Activated CD8-positive, alpha-beta T cell treated with anti-CD3 and anti-CD28 coated beads, Interleukin-2, amount 10 ng/mL, durations not matched to agents 7 days and 5 days (primary cell): ENCODE results near the gene SKA3. TPM values are rescaled to one million over a fixed set of nuclear protein-coding genes. Genes with fewer than 3 reads are reported as not detected.
"Not testable (repeated sequence)": the region's sequence is repeated elsewhere in the genome, so short reads cannot be mapped to it uniquely, and the experiment has no call there.

ENCODE experiments used
- ATAC-seq: fragments of 150-1000 bp; cut with Tn5 transposase; one replicate; pipeline ENCODE4 v1.10.0; 2021; ENCODE audit warnings: moderate library complexity
- CTCF ChIA-PET: fragments of 350-600 bp; sonication (Branson Sonifier 250); formaldehyde crosslinking; loops from one replicate; lab custom pipeline; 2021; ENCODE audit warnings: antibody characterized with exemption; lab: Charles Lee
- POLR2A ChIA-PET: fragments of 350-600 bp; sonication (Branson Sonifier 250); formaldehyde crosslinking; loops from one replicate; lab custom pipeline; 2021; ENCODE audit warnings: antibody characterized with exemption; lab: Charles Lee
- DNase-seq: peaks from one replicate; pipeline ENCODE4 v3.0.0-alpha.2; 2020
- H3K27ac Mint-ChIP-seq: one replicate; pipeline ENCODE4 v1.8.0; 2021; ENCODE audit warnings: mild to moderate bottlenecking, mixed read lengths
- H3K27me3 Mint-ChIP-seq: one replicate; pipeline ENCODE4 v1.8.0; 2021; ENCODE audit warnings: low read depth, mixed read lengths
- H3K36me3 Mint-ChIP-seq: one replicate; pipeline ENCODE4 v1.8.0; 2021; ENCODE audit warnings: low read depth, mixed read lengths
- H3K4me1 Mint-ChIP-seq: one replicate; pipeline ENCODE4 v1.8.0; 2021; ENCODE audit warnings: low read depth, mixed read lengths
- H3K4me3 Mint-ChIP-seq: one replicate; pipeline ENCODE4 v1.8.0; 2021; ENCODE audit warnings: mild to moderate bottlenecking, mixed read lengths
- H3K9me3 Mint-ChIP-seq: one replicate; pipeline ENCODE4 v1.8.0; 2022; ENCODE audit warnings: mixed read lengths; ENCODE audit not compliant: insufficient read depth
- total RNA-seq, 2 experiments: library from RNA; stranded (reverse); gene quantifications; one replicate each; pipeline ENCODE4 v1.2.3, GENCODE V29; 2021

SKA3 gene
- 10 to 100 TPM; 51.0 to 52.5 TPM for total RNA-seq

GRCh38 chr13:21176215-21176981, at the start of gene SKA3, which contains the start of gene MRPL57:
TSS of gene SKA3 (minus strand) at chr13:21176552. CDS start at chr13:21176477, 75 bp downstream.
TSS of gene MRPL57 (plus strand) at chr13:21176658. CDS start at chr13:21176917, 259 bp downstream.
- no peaks in the 10 kb centered on the region for H3K9me3 Mint-ChIP-seq
- H3K27ac Mint-ChIP-seq: peak within 1 kb of the TSS; percentile 97
- H3K4me1 Mint-ChIP-seq: peaks cover 31% of the 10 kb centered on the region
- peaks cover 30% of the 10 kb centered on the region for H3K36me3 Mint-ChIP-seq
- peak; percentile 95 for DNase-seq
- H3K27me3 Mint-ChIP-seq: no peaks in the 10 kb centered on the region
- CTCF ChIA-PET: interaction anchor here (0.9 to 3.1 kb wide), 12 partner anchors 11 to 303 kb away, joined by 3 to 13 read pairs (median 8); no protein-coding TSS in a partner anchor
- ATAC-seq: peak; percentile 94
- POLR2A ChIA-PET: interaction anchor here (0.6 to 2.6 kb wide), 31 partner anchors 8 to 765 kb away, joined by 3 to 40 read pairs (median 4); partner anchors contain the start of genes EEF1AKMT1, MICU2, XPO4 and ZDHHC20
- peak within 1 kb of the TSS; percentile 98 for H3K4me3 Mint-ChIP-seq

DNA sequence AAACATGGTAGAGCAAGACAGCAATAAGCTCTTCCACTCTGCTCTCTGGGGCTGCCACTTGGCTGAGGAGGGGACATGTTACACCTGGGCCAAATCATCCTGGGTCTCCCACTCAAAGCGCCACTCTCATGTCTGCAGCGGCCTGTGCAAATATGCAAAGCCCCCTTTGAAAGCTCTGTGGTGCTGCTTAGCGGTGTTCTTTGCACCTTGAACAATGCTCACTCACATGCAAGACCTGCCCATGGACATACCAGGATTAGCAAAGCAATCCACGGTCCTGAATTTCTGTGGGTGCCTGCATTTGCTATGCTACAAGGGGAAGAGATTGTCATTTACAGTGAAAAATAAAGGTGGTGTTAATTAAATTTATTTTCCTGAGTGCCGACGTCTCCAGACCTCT, 48.7 kb upstream of the SKA3 start:
- Mint-ChIP-seq H3K4me3 (no peak overlapping the region), H3K27me3 (peaks cover 35% of the 10 kb centered on the region), H3K27ac (no peak overlapping the region), H3K36me3 (peaks cover 9% of the 10 kb centered on the region), H3K9me3 (peaks cover 22% of the 10 kb centered on the region), H3K4me1 (no peaks in the 10 kb centered on the region)
- ATAC-seq: no peak
- ChIA-PET CTCF (no interaction called here), POLR2A (interaction anchor here (0.7 kb wide), 1 partner anchor 73 kb away, joined by 3 read pairs; no protein-coding TSS in a partner anchor)
- no peak for DNase-seq

DNA sequence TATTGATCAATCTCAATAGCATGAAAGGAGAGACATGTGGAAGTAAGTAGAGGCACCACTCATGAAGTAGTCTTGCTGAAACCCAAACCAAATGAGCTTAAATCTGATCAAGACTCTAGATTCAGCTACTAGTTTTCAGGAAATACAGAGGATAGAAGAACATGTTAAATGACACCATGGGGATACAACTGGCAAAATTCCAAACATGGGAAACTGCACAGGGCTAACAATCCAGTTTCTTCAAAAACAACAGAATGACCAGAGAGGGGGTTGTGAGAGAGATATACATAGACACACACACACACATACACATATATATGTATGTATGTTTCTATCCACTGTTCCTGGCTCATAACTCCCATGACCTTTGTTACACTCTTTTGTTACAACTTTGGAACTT, 44.9 kb upstream of the SKA3 start:
- CTCF ChIA-PET: no interaction called here
- no peak for ATAC-seq
- peaks cover 9% of the 10 kb centered on the region for H3K36me3 Mint-ChIP-seq
- peaks cover 22% of the 10 kb centered on the region for H3K9me3 Mint-ChIP-seq
- no peak for DNase-seq
- H3K4me1 Mint-ChIP-seq: peaks cover 20% of the 10 kb centered on the region
- no peak overlapping the region for H3K4me3 Mint-ChIP-seq
- POLR2A ChIA-PET: no interaction called here
- no peak overlapping the region for H3K27ac Mint-ChIP-seq
- H3K27me3 Mint-ChIP-seq: peaks cover 28% of the 10 kb centered on the region

- Mint-ChIP-seq H3K27me3 (peaks cover 39% of the 10 kb centered on the region), H3K4me1 (peaks cover 20% of the 10 kb centered on the region), H3K9me3 (peaks cover 22% of the 10 kb centered on the region)
- DNase-seq, POLR2A ChIA-PET, ATAC-seq, H3K4me3 Mint-ChIP-seq, H3K27ac Mint-ChIP-seq, H3K36me3 Mint-ChIP-seq: not testable (repeated sequence)
- CTCF ChIA-PET: interaction anchor here (0.9 to 2.2 kb wide), 7 partner anchors 13 to 78 kb away, joined by 3 to 11 read pairs (median 6); partner anchors contain the start of genes MRPL57 and SKA3
These were observed 43.4 kb upstream of the SKA3 start for GRCh38 chr13:21219716-21220115.

DNA sequence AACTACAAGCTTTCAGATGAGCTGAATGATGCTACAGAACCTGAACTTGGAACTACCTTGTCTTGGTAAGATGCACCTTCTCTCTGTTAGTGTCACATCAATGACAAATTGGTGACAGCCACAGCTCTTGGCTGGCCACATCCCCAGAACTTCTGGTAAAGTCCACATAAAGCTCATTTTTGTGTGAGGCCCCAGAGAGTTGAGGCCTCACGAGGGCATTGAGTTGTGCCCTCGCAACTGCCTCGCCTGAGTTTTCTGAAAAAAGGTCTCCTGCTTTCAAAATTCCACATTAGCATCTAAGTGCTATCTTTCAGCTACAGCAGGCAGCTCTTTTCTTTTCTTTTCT, 42.7 kb upstream of the SKA3 start:
- ATAC-seq: peak; percentile 81
- DNase-seq: peak; percentile 58
- Mint-ChIP-seq H3K27me3 (peaks cover 42% of the 10 kb centered on the region), H3K9me3 (peaks cover 22% of the 10 kb centered on the region), H3K4me3 (peak overlapping the region; percentile 22), H3K27ac (peak overlapping the region; percentile 75), H3K4me1 (peaks cover 20% of the 10 kb centered on the region), H3K36me3 (peaks cover 9% of the 10 kb centered on the region)
- ChIA-PET POLR2A (interaction anchor here (3.1 kb wide), 1 partner anchor 42 kb away, joined by 40 read pairs; the partner anchor contains the start of genes MRPL57 and SKA3), CTCF (interaction anchor here (1.2 to 2.2 kb wide), 7 partner anchors 14 to 79 kb away, joined by 3 to 11 read pairs (median 6); partner anchors contain the start of genes MRPL57 and SKA3)

GRCh38 chr13:21218351-21219035, 42.1 kb upstream of the SKA3 start:
- Mint-ChIP-seq H3K4me3 (peak overlapping the region; percentile 22), H3K9me3 (peaks cover 22% of the 10 kb centered on the region), H3K27ac (peak overlapping the region; percentile 75), H3K27me3 (peaks cover 45% of the 10 kb centered on the region), H3K36me3 (peaks cover 9% of the 10 kb centered on the region), H3K4me1 (peaks cover 20% of the 10 kb centered on the region)
- ChIA-PET POLR2A (interaction anchor here (3.1 kb wide), 1 partner anchor 42 kb away, joined by 40 read pairs; the partner anchor contains the start of genes MRPL57 and SKA3), CTCF (interaction anchor here (1.2 to 2.2 kb wide), 7 partner anchors 15 to 79 kb away, joined by 3 to 11 read pairs (median 6); partner anchors contain the start of genes MRPL57 and SKA3)
- ATAC-seq: peak; percentile 87
- peak; percentile 64 for DNase-seq

GRCh38 chr13:21216332-21216731, 40.0 kb upstream of the SKA3 start:
- H3K27ac Mint-ChIP-seq: no peak overlapping the region
- POLR2A ChIA-PET: interaction anchor here (3.1 kb wide), 1 partner anchor 40 kb away, joined by 40 read pairs; the partner anchor contains the start of genes MRPL57 and SKA3
- no peak for ATAC-seq
- H3K27me3 Mint-ChIP-seq: peaks cover 52% of the 10 kb centered on the region
- peaks cover 17% of the 10 kb centered on the region for H3K9me3 Mint-ChIP-seq
- no peak for DNase-seq
- peaks cover 4% of the 10 kb centered on the region for H3K36me3 Mint-ChIP-seq
- CTCF ChIA-PET: interaction anchor here (1.2 kb wide), 1 partner anchor 17 kb away, joined by 3 read pairs; no protein-coding TSS in a partner anchor
- H3K4me1 Mint-ChIP-seq: peaks cover 20% of the 10 kb centered on the region
- no peak overlapping the region for H3K4me3 Mint-ChIP-seq

GRCh38 chr13:21215419-21215818, 39.1 kb upstream of the SKA3 start:
- POLR2A ChIA-PET, H3K4me3 Mint-ChIP-seq, H3K36me3 Mint-ChIP-seq, ATAC-seq, CTCF ChIA-PET, H3K27ac Mint-ChIP-seq, DNase-seq: not testable (repeated sequence)
- Mint-ChIP-seq H3K4me1 (peaks cover 20% of the 10 kb centered on the region), H3K27me3 (peaks cover 56% of the 10 kb centered on the region), H3K9me3 (peaks cover 10% of the 10 kb centered on the region)

DNA sequence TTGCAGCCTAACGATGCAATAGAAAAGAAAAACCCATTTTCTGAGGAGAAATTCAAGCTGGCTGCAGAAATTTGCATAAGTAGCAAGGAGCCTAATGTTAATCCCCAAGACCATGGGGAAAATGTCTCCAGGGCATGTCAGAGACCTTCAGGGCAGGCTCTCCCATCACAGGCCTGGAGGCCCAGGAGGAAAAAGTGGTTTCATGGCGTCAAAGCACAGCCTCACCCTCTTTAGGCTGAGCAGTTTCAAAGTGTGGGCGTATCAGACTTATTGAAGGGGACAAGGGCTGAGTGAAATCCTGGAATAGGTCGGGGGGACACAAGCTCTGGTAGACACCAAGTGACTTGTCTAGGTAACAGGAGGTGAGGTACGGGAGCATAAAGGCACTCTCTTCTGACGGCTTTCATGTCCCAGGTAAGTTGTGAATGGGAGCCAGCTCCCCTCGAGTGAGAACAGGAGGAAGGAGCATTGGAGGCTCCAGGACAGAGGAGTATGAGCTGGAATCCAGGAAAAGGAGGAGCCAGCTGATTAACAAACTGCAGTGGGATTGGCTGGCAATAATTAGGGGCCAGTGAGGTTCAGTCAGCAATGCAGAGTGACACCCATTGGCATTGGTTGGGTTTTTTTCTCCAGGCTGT, 35.9 kb upstream of the SKA3 start:
- peaks cover 10% of the 10 kb centered on the region for H3K9me3 Mint-ChIP-seq
- no peak for ATAC-seq

GRCh38 chr13:21208652-21209154, 32.4 kb upstream of the SKA3 start:
- ChIA-PET CTCF (no interaction called here), POLR2A (no interaction called here)
- no peaks in the 10 kb centered on the region for H3K36me3 Mint-ChIP-seq
- DNase-seq (no peak), ATAC-seq (no peak)
- peaks cover 10% of the 10 kb centered on the region for H3K9me3 Mint-ChIP-seq
- no peak overlapping the region for H3K27ac Mint-ChIP-seq
- peaks cover 42% of the 10 kb centered on the region for H3K27me3 Mint-ChIP-seq
- no peaks in the 10 kb centered on the region for H3K4me1 Mint-ChIP-seq
- H3K4me3 Mint-ChIP-seq: no peak overlapping the region

More for the DNA sequence above, 35.9 kb upstream of the SKA3 start:
- Mint-ChIP-seq H3K36me3 (no peaks in the 10 kb centered on the region), H3K27ac (no peak overlapping the region), H3K4me3 (no peak overlapping the region), H3K4me1 (no peaks in the 10 kb centered on the region), H3K27me3 (peaks cover 62% of the 10 kb centered on the region)
- POLR2A ChIA-PET: no interaction called here
- CTCF ChIA-PET: no interaction called here
- no peak for DNase-seq
